Stimulated activated naive CD8-positive, alpha-beta T cell treated with anti-CD3 and anti-CD28 coated beads, Interleukin-15, amount 100 ng/mL, for 72 hours (primary cell): ENCODE measurements around the gene IL13RA1.
"Not testable (repeated sequence)": the region's sequence is repeated elsewhere in the genome, so short reads cannot be mapped to it uniquely, and the experiment has no call there.

Experiments used
- ATAC-seq: fragments of 150-1000 bp; cut with Tn5 transposase; 2 replicates; pipeline ENCODE4 v1.10.0; 2021; ENCODE audit warnings: mild to moderate bottlenecking, moderate library complexity
- DNase-seq, 2 donors: peaks; one replicate each; pipeline ENCODE4 v3.0.0; 2021 to 2022
- H3K27ac Mint-ChIP-seq, 2 donors: one replicate each; pipeline ENCODE4 v1.8.0; 2022; ENCODE audit warnings: mild to moderate bottlenecking in 2 of 2, mixed read lengths in 2 of 2, moderate library complexity in 2 of 2
- H3K27me3 Mint-ChIP-seq: one replicate; pipeline ENCODE4 v1.8.0; 2022; ENCODE audit warnings: mixed read lengths
- H3K4me1 Mint-ChIP-seq: one replicate; pipeline ENCODE4 v1.8.0; 2022; ENCODE audit warnings: mild to moderate bottlenecking, mixed read lengths
- H3K4me3 Mint-ChIP-seq, 2 donors: one replicate each; pipeline ENCODE4 v1.8.0; 2022; ENCODE audit warnings: mild to moderate bottlenecking in 2 of 2, mixed read lengths in 2 of 2, moderate library complexity in 1 of 2
- H3K9me3 Mint-ChIP-seq, 2 donors: one replicate each; pipeline ENCODE4 v1.8.0; 2022; ENCODE audit warnings: mixed read lengths in 2 of 2

Gene IL13RA1

GRCh38 chrX:118720058-118720707, 7.2 kb upstream of the IL13RA1 start:
- DNase-seq (no peak), ATAC-seq (no peak)
- peaks cover 23% of the 10 kb centered on the region for H3K27me3 Mint-ChIP-seq
- no peaks in the 10 kb centered on the region for H3K9me3 Mint-ChIP-seq
- H3K4me3 Mint-ChIP-seq = no peak overlapping the region
- H3K4me1 Mint-ChIP-seq = no peaks in the 10 kb centered on the region
- H3K27ac Mint-ChIP-seq = no peak overlapping the region

- DNase-seq (no peak), ATAC-seq (no peak)
- H3K4me3 Mint-ChIP-seq = no peak overlapping the region
- H3K9me3 Mint-ChIP-seq = no peaks in the 10 kb centered on the region
- peaks cover 29% of the 10 kb centered on the region for H3K27me3 Mint-ChIP-seq
- H3K27ac Mint-ChIP-seq = no peak overlapping the region
- H3K4me1 Mint-ChIP-seq = no peaks in the 10 kb centered on the region
These were observed 4.0 kb upstream of the IL13RA1 start for GRCh38 chrX:118723376-118723775.

- H3K4me1 Mint-ChIP-seq = no peaks in the 10 kb centered on the region
- ATAC-seq (no peak), DNase-seq (no peak)
- no peak overlapping the region for H3K4me3 Mint-ChIP-seq
- H3K27ac Mint-ChIP-seq = no peak overlapping the region
- H3K27me3 Mint-ChIP-seq = peaks cover 34% of the 10 kb centered on the region
- no peaks in the 10 kb centered on the region for H3K9me3 Mint-ChIP-seq
These were observed 3.0 kb upstream of the IL13RA1 start for GRCh38 chrX:118724365-118724764.

- Mint-ChIP-seq H3K4me3 (no peak overlapping the region), H3K9me3 (no peaks in the 10 kb centered on the region), H3K27ac (no peak overlapping the region), H3K4me1 (no peaks in the 10 kb centered on the region), H3K27me3 (peaks cover 33% of the 10 kb centered on the region)
- no peak for ATAC-seq
- DNase-seq = no peak
These were observed 2.6 kb upstream of the IL13RA1 start for GRCh38 chrX:118724775-118725174.

GRCh38 chrX:118726396-118726795, 1.0 kb upstream of the IL13RA1 start:
- peaks cover 47% of the 10 kb centered on the region for H3K27me3 Mint-ChIP-seq
- H3K27ac Mint-ChIP-seq = no peak overlapping the region
- no peaks in the 10 kb centered on the region for H3K4me1 Mint-ChIP-seq
- H3K9me3 Mint-ChIP-seq = no peaks in the 10 kb centered on the region
- no peak overlapping the region for H3K4me3 Mint-ChIP-seq
- ATAC-seq (no peak), DNase-seq (no peak)

- Mint-ChIP-seq H3K9me3 (no peaks in the 10 kb centered on the region), H3K27me3 (peaks cover 45% of the 10 kb centered on the region), H3K4me3 (peak overlapping the region; percentile 19 to 57), H3K4me1 (no peaks in the 10 kb centered on the region), H3K27ac (no peak overlapping the region)
- ATAC-seq (peak; percentile 39), DNase-seq (no peak)
These were observed 407 bp downstream of the IL13RA1 start for GRCh38 chrX:118727686-118728339.

- no peak overlapping the region for H3K27ac Mint-ChIP-seq
- DNase-seq (no peak), ATAC-seq (no peak)
- no peak overlapping the region for H3K4me3 Mint-ChIP-seq
- no peaks in the 10 kb centered on the region for H3K4me1 Mint-ChIP-seq
- no peaks in the 10 kb centered on the region for H3K9me3 Mint-ChIP-seq
- peaks cover 45% of the 10 kb centered on the region for H3K27me3 Mint-ChIP-seq
These were observed 1.7 kb downstream of the IL13RA1 start for GRCh38 chrX:118729042-118729652.

GRCh38 chrX:118730500-118731247, 3.3 kb downstream of the IL13RA1 start:
- DNase-seq = no peak
- Mint-ChIP-seq H3K27ac (no peak overlapping the region), H3K4me3 (no peak overlapping the region), H3K4me1 (peaks cover 10% of the 10 kb centered on the region), H3K27me3 (peaks cover 48% of the 10 kb centered on the region), H3K9me3 (no peaks in the 10 kb centered on the region)
- no peak for ATAC-seq

- H3K4me1 Mint-ChIP-seq = peaks cover 17% of the 10 kb centered on the region
- H3K27me3 Mint-ChIP-seq = peaks cover 53% of the 10 kb centered on the region
- not testable (repeated sequence) for H3K27ac Mint-ChIP-seq, ATAC-seq, H3K9me3 Mint-ChIP-seq, DNase-seq, H3K4me3 Mint-ChIP-seq
These were observed 5.1 kb downstream of the IL13RA1 start for GRCh38 chrX:118732551-118732950.

GRCh38 chrX:118734909-118735308, 7.5 kb downstream of the IL13RA1 start:
- H3K4me1 Mint-ChIP-seq = peaks cover 17% of the 10 kb centered on the region

GRCh38 chrX:118736394-118737010, 9.1 kb downstream of the IL13RA1 start:
- H3K4me1 Mint-ChIP-seq = peaks cover 17% of the 10 kb centered on the region
- peak; percentile 43 for ATAC-seq
- DNase-seq = no peak
- H3K27me3 Mint-ChIP-seq = peaks cover 25% of the 10 kb centered on the region
- H3K27ac Mint-ChIP-seq = no peak overlapping the region
- no peaks in the 10 kb centered on the region for H3K9me3 Mint-ChIP-seq
- no peak overlapping the region for H3K4me3 Mint-ChIP-seq

More at GRCh38 chrX:118734909-118735308, 7.5 kb downstream of the IL13RA1 start:
- Mint-ChIP-seq H3K9me3 (no peaks in the 10 kb centered on the region), H3K27me3 (peaks cover 39% of the 10 kb centered on the region), H3K4me3 (no peak overlapping the region), H3K27ac (no peak overlapping the region)
- DNase-seq = no peak
- ATAC-seq = peak; percentile 42

- H3K4me1 Mint-ChIP-seq = peaks cover 15% of the 10 kb centered on the region
- no peak overlapping the region for H3K4me3 Mint-ChIP-seq
- ATAC-seq (no peak), DNase-seq (no peak)
- H3K27me3 Mint-ChIP-seq = peaks cover 20% of the 10 kb centered on the region
- H3K27ac Mint-ChIP-seq = peak overlapping the region in 1 of 2 donors; percentile 59
- H3K9me3 Mint-ChIP-seq = no peaks in the 10 kb centered on the region
These were observed 12.2 kb downstream of the IL13RA1 start for GRCh38 chrX:118739577-118739976.

- Mint-ChIP-seq H3K27ac (no peak overlapping the region), H3K4me3 (no peak overlapping the region), H3K9me3 (no peaks in the 10 kb centered on the region), H3K4me1 (peaks cover 7% of the 10 kb centered on the region), H3K27me3 (peaks cover 20% of the 10 kb centered on the region)
- no peak for ATAC-seq
- DNase-seq = no peak
These were observed 13.0 kb downstream of the IL13RA1 start for GRCh38 chrX:118740276-118740889.

GRCh38 chrX:118742176-118742575, 14.8 kb downstream of the IL13RA1 start:
- no peak for DNase-seq
- Mint-ChIP-seq H3K27me3 (peaks cover 2% of the 10 kb centered on the region), H3K4me3 (no peak overlapping the region), H3K27ac (no peak overlapping the region), H3K9me3 (no peaks in the 10 kb centered on the region), H3K4me1 (no peaks in the 10 kb centered on the region)
- no peak for ATAC-seq

- Mint-ChIP-seq H3K4me1 (no peaks in the 10 kb centered on the region), H3K4me3 (no peak overlapping the region), H3K9me3 (no peaks in the 10 kb centered on the region), H3K27ac (no peak overlapping the region), H3K27me3 (no peaks in the 10 kb centered on the region)
- DNase-seq (no peak), ATAC-seq (no peak)
These were observed 18.2 kb downstream of the IL13RA1 start for GRCh38 chrX:118745570-118745969.
